Measurements from ENCODE around the gene IFT43.

Gene IFT43

DNA sequence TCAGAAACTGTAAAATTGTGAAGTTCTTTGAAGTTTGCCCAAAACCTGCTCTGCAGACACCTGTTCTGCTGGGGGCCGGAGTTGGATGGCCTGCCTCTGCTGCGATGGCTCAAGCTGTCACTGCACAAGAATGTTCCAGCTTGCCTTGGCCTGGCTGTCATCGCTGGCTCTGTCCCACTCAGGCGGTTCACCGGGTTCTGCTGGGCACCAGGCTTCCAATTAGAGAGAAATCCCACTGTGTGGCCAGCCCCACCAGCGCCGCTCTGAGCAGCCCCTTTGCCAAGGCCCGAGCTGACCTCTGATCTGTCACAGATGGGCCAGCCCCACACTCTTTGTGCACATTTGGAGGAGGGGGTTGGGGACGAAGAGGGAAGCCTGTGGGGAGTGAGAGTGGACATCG lies 94.5 kb downstream of the IFT43 start:
- DNase-seq (ENCODE audit: low read depth), result no peak

GRCh38 chr14:76080471-76080870 lies 94.9 kb downstream of the IFT43 start:
- DNase-seq (ENCODE audit: low read depth), result no peak

- no peak for DNase-seq (ENCODE audit: low read depth)
Measured at GRCh38 chr14:76081642-76082041, 96.1 kb downstream of the IFT43 start.

DNA sequence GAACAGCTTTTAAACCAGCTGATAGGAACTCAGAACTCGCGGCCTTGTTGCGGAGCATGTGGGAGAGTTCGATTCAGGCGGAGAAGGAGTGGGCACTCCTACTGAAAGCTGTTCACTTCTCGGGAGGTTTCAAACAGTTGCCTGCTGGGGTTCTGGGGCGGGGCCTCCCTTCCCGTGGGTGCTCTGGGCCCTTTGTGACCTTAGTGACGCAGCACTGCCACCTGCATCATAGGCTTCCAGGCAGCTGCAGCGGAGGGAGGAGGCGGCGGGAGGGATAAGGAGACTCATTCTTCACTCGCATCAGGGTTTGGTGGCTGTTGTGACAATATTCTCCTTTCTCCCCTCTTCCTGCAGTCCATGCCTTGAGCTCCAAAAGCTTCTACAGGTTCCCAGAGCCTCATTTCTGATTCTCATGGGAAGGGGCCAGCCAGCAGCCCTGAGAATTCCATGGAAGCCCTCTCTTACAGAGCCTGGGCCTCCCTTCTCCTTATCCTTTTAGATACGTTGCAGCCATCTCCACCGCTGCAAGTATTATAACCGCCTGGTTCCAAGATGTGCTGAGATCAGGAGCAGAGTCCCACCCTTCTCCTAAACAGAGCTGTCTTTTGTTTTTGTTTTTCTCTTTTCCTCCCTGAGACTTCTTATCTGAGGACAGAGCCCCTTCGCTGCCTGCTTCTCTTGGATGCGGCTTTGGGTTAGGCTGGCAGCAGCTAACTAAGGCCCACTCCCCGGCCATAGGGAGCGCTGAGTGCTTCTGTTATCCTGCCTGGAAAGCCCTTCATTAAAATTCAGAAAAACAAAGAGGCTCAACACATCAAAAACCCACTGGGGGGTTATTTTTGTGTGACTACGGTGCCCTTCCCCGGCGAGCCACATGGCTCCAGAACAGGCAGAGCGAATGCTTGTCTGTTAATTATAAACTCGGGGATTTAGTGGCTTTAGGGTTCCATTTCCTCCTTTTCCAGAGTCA lies 98.5 kb downstream of the IFT43 start:
- no peak for DNase-seq (ENCODE audit: low read depth)

- no peak for DNase-seq (ENCODE audit: low read depth)
Measured at GRCh38 chr14:76085358-76085757, 99.8 kb downstream of the IFT43 start.

DNA sequence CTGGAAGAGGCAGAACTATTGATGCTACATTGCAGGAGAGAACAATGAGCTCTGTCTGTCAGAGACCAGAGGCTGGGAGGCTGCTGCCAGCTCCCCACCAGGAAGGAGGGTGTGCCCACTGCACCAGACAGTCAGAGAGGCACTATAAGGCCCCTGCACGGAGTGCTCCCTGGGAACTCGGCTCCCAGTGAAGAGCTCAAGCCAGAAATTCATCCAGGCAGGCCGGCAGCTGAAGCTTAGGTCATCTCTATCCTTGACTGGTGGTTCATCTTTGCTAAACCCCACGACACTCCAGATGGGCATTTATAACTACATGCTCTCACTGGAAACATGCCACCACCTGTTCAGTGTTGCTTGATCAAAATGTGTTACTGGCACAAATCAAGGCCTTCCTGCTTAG lies 101.1 kb downstream of the IFT43 start:
- no peak for DNase-seq (ENCODE audit: low read depth)

GRCh38 chr14:76088326-76088725 lies 102.8 kb downstream of the IFT43 start:
- no peak for DNase-seq (ENCODE audit: low read depth)

DNA sequence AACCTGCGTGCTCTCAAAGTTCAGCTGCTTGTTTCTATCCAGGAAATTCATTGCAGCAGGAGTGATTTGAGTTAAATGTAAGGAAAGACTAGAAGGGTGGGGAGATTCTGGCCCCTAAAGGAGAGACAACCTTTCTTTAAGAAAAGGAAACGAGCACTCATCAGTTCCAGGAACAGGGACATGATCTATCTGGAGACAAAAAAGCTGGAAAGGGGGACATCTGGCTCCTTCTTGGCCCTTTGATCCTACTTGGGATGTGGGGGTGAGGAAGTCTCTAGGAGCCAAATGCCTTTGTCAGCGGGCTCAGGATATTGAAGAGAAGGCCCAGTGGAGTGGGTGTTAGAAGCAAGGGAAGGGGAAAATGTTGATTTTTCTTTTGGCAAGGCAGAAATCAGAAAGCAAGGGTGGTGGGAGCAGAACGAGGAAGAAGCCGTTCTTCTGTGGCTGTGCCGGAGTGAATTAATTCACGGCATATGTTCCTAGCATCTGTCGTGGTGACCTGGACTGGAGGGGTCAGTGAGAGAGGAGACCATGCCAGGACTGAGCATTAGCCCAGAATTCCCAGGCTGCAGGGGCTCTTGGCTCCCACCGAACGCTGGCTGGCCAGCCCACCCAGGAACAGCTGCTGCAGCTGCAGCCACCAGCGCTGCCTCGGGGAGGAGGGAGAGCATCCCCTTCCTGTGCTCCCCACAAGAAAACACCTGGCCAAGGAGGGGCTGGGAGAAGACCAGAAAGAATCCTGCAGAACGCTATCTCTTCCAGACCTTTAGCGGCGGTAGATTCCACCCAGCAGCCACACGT lies 103.4 kb downstream of the IFT43 start:
- DNase-seq (ENCODE audit: low read depth), result no peak

DNA sequence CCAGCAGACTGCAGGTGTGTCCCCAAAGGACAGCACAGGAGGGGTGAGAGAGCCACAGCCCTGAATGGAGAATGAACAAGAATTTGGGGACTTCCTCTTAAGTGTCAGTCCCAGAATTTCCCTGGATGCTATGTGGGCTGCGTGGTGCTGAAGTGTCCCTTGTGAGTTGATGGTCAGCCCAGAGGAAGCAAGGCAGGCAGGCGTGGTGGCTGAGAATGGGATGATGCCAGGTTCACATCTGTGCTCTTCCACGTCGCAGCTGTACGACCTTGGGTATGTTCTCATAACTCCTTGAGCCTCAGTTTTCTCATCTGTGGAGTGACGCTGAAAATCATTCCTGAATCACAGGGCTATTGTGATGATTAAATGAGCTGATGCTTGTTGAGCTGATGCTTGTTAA lies 104.0 kb downstream of the IFT43 start:
- no peak for DNase-seq (ENCODE audit: low read depth)

- no peak for DNase-seq (ENCODE audit: low read depth)
Measured at GRCh38 chr14:76090616-76091391, 105.2 kb downstream of the IFT43 start.

DNA sequence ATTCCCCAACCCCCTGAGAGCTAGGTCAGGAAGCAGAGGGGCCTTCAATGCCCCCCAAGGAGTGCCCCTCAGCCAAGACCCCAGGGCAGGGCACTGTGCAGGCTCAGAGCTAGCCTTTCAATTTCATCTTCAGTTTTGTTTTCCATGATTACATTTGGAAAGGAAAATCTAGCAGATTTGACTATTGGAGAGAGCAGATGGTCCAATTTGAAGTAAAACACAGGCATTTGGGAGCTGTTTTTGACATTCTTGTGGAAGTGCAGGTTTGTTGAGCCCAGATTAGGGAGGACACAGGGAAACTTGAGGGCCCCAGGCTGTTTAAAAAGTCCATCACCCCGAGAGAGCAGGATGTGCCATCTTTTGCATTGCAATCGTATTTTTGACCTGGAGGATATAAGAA lies 107.5 kb downstream of the IFT43 start:
- no peak for DNase-seq (ENCODE audit: low read depth)

GRCh38 chr14:76096257-76096656 lies 110.7 kb downstream of the IFT43 start:
- DNase-seq (ENCODE audit: low read depth), result no peak

- DNase-seq (ENCODE audit: low read depth), result no peak
Measured at GRCh38 chr14:76097547-76097946, 112.0 kb downstream of the IFT43 start.

GRCh38 chr14:76098047-76098446 lies 112.5 kb downstream of the IFT43 start:
- no peak for DNase-seq (ENCODE audit: low read depth)

GRCh38 chr14:76098916-76099675 lies 113.5 kb downstream of the IFT43 start:
- DNase-seq (ENCODE audit: low read depth), result no peak

GRCh38 chr14:76100236-76100635 lies 114.7 kb downstream of the IFT43 start:
- DNase-seq (ENCODE audit: low read depth), result no peak

DNA sequence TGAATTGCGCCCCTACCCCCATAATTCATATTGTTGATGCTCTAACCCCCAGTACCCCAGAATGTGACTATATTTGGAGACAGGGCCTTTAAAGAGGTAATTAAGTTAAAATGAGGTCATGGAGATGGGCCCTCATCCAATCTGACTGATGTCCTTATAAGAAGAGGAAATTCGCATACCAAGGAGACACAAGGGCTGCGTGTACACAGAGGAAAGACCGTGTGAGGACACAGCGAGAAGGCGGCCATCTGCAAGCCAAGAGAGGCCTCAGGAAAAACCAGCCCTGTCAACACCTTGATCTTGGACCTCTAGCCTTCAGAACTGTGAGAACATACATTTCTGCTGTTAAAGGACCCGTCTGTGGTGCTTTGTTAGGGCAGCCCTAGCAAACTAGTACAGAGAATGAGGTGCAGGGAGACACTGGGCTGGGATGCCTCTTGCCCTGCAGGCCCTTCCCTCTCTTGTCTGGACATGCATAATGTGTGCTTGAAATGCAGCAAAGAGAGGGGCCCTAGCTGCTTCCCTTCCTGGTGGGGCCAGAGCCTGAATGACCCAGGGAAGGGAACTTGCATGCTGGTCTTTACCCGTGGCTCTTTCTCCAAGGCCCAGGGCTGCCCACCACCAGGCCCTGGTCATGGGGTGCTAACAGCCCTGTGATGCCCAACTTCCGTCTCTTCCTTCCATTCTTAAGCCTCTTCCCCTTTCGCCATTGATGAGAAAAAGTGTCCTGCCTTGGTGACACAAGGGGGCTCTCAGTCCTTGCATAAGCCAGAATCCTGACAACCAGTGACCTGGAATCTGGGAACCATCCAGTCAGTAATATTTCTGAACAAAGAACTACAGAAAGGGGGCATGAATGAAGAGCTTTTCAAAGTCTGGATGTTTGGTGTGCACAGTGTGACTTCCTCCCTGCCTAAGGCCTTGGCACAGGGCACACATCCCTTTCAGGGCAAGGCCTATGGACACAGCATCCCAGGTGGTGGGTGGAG lies 116.1 kb downstream of the IFT43 start:
- no peak for DNase-seq (ENCODE audit: low read depth)

- DNase-seq (ENCODE audit: low read depth), result no peak
Measured at GRCh38 chr14:76104802-76105355, 119.3 kb downstream of the IFT43 start.

DNA sequence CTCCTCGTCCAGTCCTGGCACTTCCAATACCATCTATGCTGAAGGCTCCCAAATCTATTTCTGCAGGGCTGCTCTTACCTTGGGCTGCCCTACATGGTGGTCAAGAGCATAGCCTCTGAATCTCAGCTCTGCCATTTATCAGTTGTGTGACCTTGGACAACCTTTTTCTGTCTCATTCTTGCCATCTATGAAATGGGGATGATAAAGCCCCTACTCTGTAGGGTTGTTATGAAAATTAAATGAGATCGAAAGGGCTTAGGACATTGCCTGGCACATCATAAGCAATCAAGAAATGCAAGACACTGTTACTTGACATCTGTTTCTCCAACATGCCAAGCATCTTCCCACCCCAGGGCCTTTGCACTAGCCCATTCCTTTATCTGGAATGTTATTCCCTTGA lies 120.6 kb downstream of the IFT43 start:
- no peak for DNase-seq (ENCODE audit: low read depth)

All from T-helper 22 cell (primary cell).